ENCODE measurements around the gene RPS6KL1.

RPS6KL1 gene

GRCh38 chr14:74951443-74952179, 28.6 kb upstream of the RPS6KL1 start:
- no peak for DNase-seq

- no peak for DNase-seq
These were observed 27.9 kb upstream of the RPS6KL1 start for GRCh38 chr14:74950795-74951442.

GRCh38 chr14:74949859-74950573, 27.0 kb upstream of the RPS6KL1 start:
- peak; percentile 20 for DNase-seq

GRCh38 chr14:74949191-74949601, 26.1 kb upstream of the RPS6KL1 start:
- no peak for DNase-seq

- no peak for DNase-seq
These were observed 25.4 kb upstream of the RPS6KL1 start for GRCh38 chr14:74948228-74949175.

- no peak for DNase-seq
These were observed 24.5 kb upstream of the RPS6KL1 start for GRCh38 chr14:74947353-74948227.

- no peak for DNase-seq
These were observed 23.7 kb upstream of the RPS6KL1 start for GRCh38 chr14:74946659-74947281.

GRCh38 chr14:74945852-74946658, 23.0 kb upstream of the RPS6KL1 start:
- DNase-seq = peak; percentile 76

- DNase-seq = peak; percentile 53
These were observed 22.3 kb upstream of the RPS6KL1 start for GRCh38 chr14:74945261-74945851.

- DNase-seq = no peak
These were observed 19.5 kb upstream of the RPS6KL1 start for GRCh38 chr14:74942608-74943007.

- no peak for DNase-seq
These were observed 19.1 kb upstream of the RPS6KL1 start for GRCh38 chr14:74942181-74942580.

- no peak for DNase-seq
These were observed 18.6 kb upstream of the RPS6KL1 start for GRCh38 chr14:74941676-74942097.

- DNase-seq = no peak
These were observed 18.0 kb upstream of the RPS6KL1 start for GRCh38 chr14:74940956-74941565.

GRCh38 chr14:74938531-74939495, 15.8 kb upstream of the RPS6KL1 start:
- no peak for DNase-seq

GRCh38 chr14:74937171-74937570, 14.1 kb upstream of the RPS6KL1 start:
- DNase-seq = no peak

GRCh38 chr14:74936731-74937130, 13.7 kb upstream of the RPS6KL1 start:
- DNase-seq = no peak

- DNase-seq = no peak
These were observed 13.1 kb upstream of the RPS6KL1 start for GRCh38 chr14:74936151-74936550.

- no peak for DNase-seq
These were observed 12.3 kb upstream of the RPS6KL1 start for GRCh38 chr14:74935360-74935680.
